ENCODE results near the gene TSHZ2.

DNA sequence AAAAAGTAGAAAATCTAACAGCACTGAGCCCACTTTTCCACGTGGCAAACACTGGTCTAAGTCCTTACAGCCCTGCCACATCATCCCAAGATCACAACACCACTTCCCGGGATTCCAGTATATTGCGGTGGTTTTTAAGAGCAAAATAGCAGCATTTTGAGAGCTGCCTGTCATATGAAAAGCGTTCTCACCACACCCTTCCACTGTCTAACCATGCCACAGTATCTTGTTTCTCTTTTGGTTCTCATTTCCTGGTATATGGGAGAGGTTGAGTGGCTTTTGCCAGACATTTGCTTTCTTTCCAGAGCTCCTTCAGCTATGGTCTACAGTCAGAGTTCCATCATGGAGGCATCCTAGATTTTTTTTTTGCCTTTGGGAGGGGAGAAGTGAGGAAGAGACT lies 243.0 kb downstream of the TSHZ2 start:
- no peak for TF ChIP-seq CTCF (IDR thresholded peaks at IDR 0.05)
- no peak for TF ChIP-seq POLR2A (IDR thresholded peaks at IDR 0.05)
